Measurements from ENCODE around the gene AUP1. TPM values are rescaled to one million over a fixed set of nuclear protein-coding genes. Genes with fewer than 3 reads are reported as not detected.

AUP1 gene
- total and polyA plus RNA-seq, 2 of the 8 experiments (the other 6 are each of a cell fraction or from before 2014, with no cell fraction given), result 83.4 to 121 TPM

DNA sequence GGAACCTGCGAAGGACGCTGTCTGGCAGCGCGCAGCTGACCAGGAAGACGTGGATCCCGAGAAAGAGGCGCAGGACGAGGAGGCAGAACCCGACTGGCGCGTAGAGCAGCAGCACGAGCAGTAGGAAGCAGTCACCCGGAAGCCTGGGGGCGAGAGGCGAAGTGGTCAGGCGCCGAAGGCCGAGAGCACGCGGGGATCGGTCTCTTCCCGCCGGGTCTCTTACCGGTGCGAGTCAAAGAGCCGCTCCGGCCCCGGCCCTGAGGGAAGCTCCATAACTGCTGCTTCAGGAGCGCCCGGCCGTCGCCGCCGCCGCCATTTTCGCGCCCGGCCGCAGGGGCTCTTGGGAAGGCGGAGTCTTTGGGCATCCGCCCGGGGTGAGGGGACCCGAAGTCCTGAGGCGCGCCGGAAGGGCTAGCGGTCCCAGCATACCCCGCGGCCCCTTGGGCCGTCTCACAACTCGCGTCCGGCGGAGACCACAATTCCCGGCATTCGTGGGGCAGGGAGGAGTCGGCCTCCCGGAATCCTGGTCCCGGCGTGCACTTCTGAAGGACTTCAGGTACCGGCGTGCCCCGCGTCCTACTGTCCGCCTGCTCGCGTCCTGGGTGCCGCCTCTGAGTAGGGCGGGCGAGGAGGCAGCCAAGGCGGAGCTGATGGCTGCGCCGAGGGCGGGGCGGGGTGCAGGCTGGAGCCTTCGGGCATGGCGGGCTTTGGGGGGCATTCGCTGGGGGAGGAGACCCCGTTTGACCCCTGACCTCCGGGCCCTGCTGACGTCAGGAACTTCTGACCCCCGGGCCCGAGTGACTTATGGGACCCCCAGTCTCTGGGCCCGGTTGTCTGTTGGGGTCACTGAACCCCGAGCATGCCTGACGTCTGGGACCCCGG is at the start of gene AUP1, which contains the start of gene HTRA2 (continued):
- TF ChIP-seq CBX5 (IDR thresholded peaks at IDR 0.05; ENCODE audit: low read depth, low read length) (no peak), BCL11A (IDR thresholded peaks at IDR 0.05; ENCODE audit: low read depth in 2 of 2, low read length in 2 of 2) (no peak), CBX8 (IDR thresholded peaks at IDR 0.05; ENCODE audit: borderline replicate concordance, low read depth, low read length) (no peak), RNF2 (IDR thresholded peaks at IDR 0.05; ENCODE audit: borderline replicate concordance, low read depth, low read length, missing control alignments, poor library complexity, severe bottlenecking) (no peak), TCF12 (IDR thresholded peaks at IDR 0.05; ENCODE audit: low read depth, low read length) (no peak), GTF2F1 (IDR thresholded peaks at IDR 0.05; ENCODE audit: borderline replicate concordance, low read depth, low read length) (no peak; the same call in 1 of the 2 replicates), JUN (IDR thresholded peaks at IDR 0.05; ENCODE audit: low read depth, low read length) (no peak), SAP30 (IDR thresholded peaks at IDR 0.05; ENCODE audit: insufficient read depth, insufficient replicate concordance, low read length) (peak; percentile 88), NANOG (IDR thresholded peaks at IDR 0.05; ENCODE audit: insufficient read depth, low read depth, low read length, poor library complexity, severe bottlenecking) (peak; percentile 3), TAF7 (optimal IDR thresholded peaks at IDR 0.05; ENCODE audit: borderline replicate concordance, low read depth, low read length) (peak; percentile 82), TAF1 (IDR thresholded peaks at IDR 0.05; ENCODE audit: low read depth, low read length) (peak; percentile 96), POU5F1 (IDR thresholded peaks at IDR 0.05; ENCODE audit: low read depth, low read length) (no peak), TEAD4 (IDR thresholded peaks at IDR 0.05; ENCODE audit: low read depth, low read length) (peak; percentile 74), GABPA (IDR thresholded peaks at IDR 0.05; ENCODE audit: borderline replicate concordance, insufficient read depth, low read length) (peak; percentile 86), RFX5 (IDR thresholded peaks at IDR 0.05; ENCODE audit: borderline replicate concordance, low read depth, low read length) (no peak), NRF1 (IDR thresholded peaks at IDR 0.05; ENCODE audit: low read depth, low read length) (no peak), ZNF274 (IDR thresholded peaks at IDR 0.05; ENCODE audit: borderline replicate concordance, extremely low read depth, low read length) (no peak), CTBP2 (IDR thresholded peaks at IDR 0.05; ENCODE audit: borderline replicate concordance, insufficient read depth, insufficient read length, low read length) (no peak)
- TF ChIP-seq, protein P1, sequence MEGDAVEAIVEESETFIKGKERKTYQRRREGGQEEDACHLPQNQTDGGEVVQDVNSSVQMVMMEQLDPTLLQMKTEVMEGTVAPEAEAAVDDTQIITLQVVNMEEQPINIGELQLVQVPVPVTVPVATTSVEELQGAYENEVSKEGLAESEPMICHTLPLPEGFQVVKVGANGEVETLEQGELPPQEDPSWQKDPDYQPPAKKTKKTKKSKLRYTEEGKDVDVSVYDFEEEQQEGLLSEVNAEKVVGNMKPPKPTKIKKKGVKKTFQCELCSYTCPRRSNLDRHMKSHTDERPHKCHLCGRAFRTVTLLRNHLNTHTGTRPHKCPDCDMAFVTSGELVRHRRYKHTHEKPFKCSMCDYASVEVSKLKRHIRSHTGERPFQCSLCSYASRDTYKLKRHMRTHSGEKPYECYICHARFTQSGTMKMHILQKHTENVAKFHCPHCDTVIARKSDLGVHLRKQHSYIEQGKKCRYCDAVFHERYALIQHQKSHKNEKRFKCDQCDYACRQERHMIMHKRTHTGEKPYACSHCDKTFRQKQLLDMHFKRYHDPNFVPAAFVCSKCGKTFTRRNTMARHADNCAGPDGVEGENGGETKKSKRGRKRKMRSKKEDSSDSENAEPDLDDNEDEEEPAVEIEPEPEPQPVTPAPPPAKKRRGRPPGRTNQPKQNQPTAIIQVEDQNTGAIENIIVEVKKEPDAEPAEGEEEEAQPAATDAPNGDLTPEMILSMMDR (IDR thresholded peaks at IDR 0.05; ENCODE audit: control extremely low read depth in 1 of 3, insufficient read depth in 1 of 3, low read depth in 1 of 3, low read length in 3 of 3), result no peak
